NCI-H1048 (cell line): Measurements from ENCODE around the gene ABCB11.

Experiments
- DNase-seq: peaks from one replicate; lab custom pipeline; 2025; lab: John Stamatoyannopoulos, UW

The ABCB11 gene

DNA sequence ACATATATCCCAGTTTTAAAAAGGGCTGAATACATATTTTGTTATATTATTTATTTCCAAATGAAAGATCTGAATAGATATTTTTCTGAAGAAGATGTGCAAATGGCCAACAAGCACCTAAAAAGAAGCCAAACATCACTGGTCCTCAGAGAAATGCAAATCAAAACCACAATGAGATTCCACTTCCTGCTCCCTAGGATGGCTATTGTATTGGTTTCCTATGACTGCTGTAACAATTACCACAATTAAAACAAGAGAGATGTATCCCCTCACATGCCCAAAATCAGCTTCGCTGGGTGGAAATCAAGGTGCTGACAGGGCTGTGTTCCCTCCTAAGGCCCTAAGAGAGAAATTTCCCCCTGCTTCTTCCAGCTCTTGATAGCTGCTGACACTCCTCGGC, 23.2 kb downstream of the ABCB11 start:
- no peak for DNase-seq

DNA sequence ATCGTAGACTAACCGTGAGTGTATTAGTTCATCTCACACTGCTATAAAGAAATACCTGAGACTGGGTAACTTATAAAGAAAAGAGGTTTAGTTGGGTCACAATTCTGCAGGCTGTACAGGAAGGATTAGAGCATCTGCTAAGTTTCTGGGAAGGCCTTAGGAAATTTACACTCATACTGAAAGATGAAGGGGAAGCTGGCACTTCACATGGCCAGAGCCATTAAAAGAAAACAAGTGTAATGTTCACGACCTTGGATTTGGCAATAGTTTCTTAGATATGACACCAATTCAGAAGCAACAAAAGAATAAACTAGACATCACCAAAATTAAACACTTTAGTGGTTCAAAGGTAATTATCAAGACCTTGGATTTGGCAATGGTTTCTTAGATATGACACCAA, 23.8 kb downstream of the ABCB11 start:
- DNase-seq: no peak

DNA sequence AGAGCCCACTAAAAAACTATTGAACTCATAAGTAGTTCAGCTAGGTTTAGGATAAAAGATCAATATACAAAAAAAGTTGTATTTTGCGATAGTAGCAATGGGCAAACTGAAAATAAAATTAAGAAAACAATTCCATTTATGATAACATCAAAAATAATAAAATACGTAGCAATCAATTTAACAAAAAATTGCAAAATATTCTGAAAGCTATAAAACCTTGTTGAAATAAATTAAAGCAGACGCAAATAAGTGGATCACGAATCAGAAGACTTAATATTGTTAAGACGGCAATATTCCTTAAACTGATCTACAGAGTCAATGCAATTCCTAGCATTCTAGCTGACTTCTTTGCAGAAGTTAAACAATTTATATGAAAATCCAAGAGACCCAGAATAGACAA, 24.5 kb downstream of the ABCB11 start:
- no peak for DNase-seq

DNA sequence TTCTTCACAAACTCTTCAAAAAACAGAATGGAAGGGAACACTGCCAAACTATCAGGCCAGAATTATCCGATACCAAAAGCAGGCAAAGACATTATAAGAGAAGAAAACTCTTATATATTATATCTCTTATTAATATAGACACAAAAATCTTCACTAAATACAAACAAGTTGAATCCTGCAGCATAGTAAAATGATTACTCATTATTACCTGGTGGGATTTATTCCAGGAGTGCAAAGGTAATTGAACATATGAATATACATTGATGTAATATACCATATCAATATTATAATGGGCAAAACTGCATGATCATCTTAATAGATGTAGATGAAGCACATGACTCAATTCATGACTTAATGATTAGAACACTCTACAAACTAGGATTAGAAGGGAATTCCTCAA, 25.1 kb downstream of the ABCB11 start:
- DNase-seq: no peak

DNA sequence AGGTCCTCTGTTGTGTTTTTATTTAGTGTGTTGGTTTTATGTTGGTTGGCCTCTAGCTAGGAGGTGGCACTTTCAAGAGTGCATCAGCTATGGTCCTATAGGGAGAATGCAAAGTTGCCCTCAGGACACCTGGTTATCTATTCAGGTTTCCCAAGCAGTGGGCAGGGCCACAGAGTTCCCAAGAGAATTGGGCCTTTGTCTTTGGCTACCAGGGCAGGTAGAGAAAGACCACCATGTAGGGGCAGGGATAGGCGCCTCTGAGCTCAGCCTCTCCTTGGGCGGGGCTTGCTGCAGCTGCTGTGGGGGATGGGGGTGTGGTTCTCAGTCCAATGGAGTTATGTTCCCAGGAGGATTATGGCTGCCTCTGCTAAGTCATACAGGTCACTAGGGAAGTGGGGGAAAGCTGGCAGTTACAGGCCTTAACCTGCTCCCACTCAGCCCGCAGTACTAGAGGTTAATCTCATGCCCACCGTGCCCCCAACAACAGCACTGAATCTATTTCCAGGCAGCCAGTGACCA, 26.0 kb downstream of the ABCB11 start:
- DNase-seq: no peak

DNA sequence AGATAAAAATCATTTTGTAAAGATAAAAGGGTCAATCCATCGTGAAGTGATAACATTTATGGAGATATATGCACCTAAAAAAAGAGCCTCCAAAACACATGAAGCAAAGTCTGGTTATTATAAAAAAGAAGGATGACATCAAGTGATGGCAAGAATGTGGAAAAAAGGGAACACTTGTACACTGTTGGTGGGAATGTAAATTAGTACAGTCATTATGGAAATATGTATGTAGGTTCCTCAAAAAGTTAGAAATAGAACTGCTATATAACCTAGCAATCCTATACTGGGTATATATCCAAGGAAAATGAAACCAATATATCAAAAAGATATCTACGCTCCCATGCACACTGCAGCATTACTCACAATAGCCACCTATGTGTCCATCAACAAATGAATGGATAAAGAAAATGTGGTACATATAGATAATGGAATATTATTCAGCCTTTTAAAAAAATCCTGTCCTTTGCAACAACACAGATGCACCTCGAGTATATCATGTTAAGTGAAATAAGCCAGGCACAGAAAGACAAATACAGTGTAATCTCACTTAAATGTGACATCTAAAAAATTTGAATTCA, 28.9 kb downstream of the ABCB11 start:
- no peak for DNase-seq

DNA sequence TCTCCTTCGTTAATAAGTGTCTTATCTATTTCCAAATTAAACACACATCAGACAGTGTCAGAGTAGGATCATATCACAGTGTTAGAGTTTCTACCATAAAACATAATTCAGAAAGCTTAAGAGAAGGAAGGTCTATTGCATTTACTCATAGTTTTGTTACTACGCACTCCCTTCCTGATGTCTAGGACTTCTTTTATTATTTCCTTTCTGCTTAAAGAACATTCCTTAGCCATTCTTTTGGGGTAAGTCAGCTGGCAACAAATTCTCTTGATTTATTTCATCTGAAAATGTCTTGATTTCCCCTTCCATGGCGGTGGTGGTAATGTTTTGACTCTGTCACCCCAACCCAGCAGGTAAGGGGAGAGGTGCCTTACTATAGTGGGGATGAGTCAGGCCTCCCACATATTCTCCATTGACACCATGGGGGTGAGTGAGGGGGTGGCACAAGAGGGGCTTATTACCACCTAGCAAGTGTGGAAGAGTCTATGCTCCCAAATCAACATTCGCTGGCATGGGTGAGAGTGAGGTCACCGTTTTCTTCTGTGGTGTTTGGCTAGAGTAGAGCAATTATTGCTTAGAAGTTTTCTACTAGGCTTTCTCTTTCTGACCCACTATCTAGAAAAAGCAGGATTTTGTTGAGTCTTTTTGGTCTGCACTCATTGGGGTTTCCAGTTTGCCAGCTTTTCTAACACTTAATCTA, 29.9 kb downstream of the ABCB11 start:
- no peak for DNase-seq

DNA sequence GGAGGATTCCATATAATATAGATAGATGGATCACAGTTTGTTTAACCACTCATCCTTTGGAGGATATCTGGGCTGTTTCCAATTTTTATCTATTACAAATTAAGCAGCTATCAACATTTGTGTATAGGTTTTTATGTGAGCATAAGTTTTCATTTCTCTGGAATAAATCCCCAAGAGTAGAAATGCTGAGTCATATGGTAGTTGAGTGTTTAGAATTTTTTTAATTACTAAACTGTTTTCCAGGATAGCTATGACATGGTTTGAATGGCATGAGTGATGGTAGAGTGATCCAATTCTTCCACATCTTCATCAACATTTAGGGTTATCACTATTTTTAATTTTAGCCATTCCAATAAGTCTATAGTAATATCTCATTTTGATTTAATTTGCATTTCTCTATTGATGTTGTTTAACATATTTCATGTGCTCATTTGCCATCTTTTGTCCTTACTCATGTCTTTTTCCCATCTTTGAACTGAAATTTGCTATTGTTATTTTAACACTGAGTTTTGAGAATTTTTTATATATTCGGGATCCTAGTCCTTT, 31.4 kb downstream of the ABCB11 start:
- no peak for DNase-seq

DNA sequence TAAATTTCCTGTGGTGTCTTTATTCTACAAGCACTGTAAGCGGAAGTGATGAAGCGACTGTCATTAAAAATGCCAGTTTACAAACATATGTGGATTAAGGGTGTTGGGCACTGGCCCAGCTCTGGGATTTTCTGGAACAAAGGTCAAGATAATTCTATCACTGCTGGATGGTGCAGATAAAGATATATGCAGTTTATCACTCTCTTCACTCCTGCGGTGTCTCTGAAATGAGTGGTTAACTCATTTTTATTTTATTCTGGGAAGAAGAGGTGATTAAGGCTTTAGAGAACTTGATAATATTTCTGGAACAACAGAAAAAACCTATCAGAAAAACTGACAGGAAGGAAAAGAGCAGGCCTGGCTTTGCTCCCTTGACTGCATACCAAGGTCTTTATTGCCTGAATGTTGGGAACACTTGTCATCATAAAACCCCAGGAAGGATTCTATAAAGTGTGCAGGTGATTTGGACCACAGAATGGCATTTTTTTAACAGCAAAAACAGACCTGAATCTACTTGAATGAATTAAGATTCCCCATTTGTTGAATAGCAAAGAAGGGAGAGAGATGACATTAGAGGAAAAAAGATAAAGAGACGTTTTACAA, 32.4 kb downstream of the ABCB11 start:
- DNase-seq: no peak

DNA sequence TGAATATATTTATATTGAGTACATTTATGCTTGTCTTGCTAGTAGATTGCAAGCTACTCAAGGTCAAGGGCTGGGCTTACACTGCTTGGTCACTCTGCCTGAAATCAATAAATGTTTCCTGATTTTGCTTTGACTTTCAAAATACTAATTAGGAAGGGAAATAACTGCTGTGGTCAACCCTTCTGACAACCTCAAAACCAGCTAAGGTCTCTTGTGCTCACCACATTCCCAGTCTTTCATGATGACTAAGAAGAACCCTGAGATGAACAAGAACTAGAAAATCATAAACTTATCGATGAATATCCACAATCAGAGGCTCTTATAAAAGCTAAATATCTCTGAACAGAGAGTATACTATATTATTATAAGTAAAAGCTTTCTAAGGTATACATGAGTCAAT, 33.3 kb downstream of the ABCB11 start:
- no peak for DNase-seq

DNA sequence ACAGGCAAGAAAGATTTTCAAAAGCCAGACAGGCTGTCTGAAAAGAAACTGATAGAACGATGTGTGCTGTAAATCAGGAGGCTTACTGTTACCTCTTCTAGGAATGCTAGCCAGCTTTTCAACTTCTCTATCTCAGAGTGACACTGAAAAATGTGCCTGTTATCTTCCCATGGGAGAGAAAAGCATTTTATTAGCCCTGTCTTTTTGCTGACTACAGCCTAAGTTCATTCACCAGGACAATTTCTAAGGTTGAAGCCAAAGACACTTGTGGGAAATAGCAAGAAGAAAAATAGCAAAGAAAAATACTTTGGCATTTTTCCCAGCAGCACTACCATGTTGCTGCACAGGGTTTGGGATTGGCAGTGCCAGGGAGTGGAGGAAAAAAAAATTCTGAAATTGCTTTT, 34.0 kb downstream of the ABCB11 start:
- no peak for DNase-seq

DNA sequence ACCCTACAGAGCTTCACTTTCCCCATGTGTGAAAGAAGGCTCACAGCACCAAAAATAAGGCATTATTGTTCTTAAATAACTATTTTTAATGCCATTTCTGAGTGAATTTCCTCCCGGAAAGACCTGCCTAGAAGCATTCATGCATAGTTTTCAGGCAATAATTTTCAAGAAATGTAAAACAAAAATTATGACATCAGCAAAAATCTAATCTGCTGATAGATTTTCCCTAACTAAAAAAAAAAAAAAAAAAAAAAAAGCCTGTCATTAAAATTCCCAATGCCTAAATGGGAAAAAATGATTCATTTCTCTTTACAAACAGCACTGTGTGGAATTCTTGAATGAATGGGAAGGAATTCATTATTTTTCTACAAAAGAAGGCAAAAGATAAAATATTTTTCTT, 35.4 kb downstream of the ABCB11 start:
- no peak for DNase-seq

DNA sequence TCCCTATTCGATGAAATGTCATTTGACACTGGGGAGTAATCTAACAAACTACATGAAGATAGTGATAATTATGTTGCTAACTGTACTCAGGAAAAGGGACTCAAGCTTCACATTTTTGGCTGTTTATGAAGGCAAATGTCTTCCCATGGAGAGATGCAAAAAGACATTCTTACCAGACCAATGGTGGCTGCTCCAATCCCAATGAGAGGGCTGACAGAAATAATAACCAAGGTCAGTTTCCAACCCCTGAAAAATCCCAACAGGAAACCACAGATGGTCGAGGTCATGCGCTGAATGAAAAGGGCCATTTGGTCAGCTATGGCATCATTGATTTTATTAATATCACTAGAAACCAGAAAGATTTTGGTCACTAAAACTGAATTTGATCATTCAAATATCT, 37.6 kb downstream of the ABCB11 start:
- DNase-seq: no peak

DNA sequence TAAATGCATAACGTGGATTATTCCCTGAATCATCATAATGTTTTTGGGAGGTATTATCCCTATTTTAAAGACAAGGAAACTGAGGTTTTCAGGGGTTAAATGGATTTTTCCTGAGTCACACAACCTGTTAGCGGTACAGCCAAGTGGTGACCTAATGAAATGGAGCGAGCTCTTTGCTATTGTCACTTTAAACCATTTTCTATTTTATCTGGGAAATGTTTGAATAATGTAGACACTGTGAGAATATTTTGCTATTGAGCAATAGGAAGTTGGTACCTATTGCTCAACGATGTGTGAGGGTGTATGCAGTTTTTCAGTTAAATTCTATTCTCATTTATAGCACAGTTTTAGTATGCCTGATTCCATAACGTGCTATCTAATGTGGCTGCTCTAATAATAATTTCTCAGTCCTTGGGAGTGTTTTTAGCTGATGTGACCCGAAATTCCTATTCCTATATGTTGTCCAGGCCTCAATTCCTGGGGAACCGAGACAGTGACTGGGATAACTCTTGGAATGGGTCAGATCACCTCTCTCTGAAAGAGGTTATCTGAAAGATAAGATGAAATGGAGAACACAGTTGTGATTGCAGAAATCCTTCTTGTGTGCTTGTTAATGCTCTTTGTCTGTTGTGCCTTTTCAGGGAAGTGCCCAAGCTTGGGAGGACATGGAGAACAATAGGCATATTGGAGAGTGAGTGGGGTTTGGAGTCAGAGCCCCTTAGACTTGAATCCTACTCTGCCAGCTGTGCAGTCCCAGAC, 38.4 kb downstream of the ABCB11 start:
- no peak for DNase-seq

DNA sequence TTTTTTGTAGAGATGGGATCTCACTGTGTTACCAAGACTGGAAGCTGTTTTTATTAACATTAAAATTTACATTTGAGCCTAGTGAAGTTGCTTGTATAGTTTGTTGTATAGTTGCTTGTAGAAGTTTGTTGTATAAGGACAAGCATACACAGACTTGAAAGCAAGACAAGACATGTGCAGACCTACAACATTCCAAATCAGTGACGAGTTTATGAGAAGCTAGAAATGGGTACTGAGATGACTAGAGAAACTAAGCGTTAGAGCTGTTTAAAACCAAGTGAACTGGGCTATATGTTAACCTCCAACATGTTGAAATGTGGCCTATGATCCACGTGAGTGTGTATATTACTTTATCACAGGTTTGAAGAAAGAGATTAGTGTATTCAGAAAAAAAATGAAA, 39.1 kb downstream of the ABCB11 start:
- DNase-seq: no peak

DNA sequence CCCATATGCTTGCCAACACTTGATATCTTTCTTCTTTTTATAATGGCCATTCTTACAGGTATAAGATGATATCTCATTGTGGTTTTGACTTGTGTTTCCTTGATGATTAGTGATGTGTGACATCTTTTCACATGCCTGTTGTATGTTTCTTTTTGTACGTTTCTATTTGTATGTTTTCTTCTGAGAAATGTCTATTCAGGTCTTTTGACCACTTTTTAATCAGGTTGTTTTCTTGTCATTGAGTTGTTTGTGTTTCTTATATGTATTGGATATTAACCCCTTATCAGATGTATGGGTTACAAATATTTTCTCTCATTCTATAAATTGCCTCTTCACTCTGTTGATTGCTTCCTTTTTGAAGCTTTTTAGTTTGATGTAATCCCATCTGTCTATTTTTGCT, 42.4 kb downstream of the ABCB11 start:
- DNase-seq: no peak

DNA sequence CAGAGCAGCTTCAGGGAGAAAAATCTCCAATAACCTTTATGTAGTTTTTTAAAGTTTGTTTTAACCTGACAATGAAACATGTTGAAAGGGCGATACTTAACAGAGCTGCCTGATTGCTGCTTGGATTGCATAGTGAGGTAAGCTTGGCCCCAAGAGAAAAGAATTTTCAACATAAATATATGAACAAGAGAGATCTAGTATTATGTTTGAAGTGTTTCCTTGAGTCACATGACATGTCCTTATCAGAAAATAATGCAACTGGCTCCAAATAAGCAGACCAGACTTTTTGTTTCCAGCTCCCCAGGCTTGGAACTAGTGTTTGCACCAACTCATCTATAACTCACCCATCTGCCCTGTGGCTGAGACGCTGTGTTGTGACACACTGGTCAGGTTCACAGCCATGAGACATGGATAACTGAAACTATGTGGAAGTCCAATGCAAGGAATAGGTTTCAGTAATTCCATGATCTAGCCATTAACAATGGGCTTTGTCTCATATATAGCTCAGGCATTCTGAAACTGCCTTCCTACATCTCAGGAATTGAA, 44.7 kb downstream of the ABCB11 start:
- DNase-seq: no peak

DNA sequence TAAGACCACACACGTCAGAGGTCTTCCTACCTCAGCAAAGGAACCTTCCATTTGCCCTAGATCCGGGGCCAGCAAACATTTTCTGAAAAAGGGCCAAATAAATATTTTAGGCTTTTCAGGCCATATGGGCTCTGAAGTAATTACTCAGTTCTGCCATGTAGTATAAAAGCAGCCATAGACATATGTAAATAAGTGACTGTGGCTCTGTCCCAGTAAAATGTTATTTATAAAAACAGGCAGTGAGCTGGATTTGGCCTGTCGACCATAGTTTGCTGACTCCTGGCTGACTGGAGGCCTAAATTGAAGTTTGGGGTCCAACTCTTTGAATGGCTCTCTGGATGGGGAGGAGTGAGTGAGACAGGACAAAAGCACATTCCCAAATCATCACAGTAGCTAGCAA, 49.5 kb downstream of the ABCB11 start:
- no peak for DNase-seq

DNA sequence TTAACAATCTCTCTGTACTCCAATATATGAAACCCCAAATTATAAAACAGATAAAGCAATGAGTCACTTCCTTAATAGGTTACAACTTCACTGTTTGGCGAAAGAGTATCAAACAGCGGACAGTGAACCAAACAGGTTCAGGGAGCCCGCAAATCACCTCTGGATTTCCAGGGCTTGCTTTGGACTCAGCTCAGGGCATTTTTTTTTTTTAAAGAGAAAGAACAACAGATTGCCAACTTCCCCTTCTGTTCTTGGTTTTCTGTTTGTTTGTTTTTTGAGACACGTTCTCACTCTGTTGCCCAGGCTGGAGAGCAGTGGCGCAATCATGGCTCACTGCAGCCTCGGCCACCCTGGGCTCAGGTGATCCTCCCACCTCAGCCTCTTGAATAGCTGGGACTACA, 52.7 kb downstream of the ABCB11 start:
- no peak for DNase-seq

DNA sequence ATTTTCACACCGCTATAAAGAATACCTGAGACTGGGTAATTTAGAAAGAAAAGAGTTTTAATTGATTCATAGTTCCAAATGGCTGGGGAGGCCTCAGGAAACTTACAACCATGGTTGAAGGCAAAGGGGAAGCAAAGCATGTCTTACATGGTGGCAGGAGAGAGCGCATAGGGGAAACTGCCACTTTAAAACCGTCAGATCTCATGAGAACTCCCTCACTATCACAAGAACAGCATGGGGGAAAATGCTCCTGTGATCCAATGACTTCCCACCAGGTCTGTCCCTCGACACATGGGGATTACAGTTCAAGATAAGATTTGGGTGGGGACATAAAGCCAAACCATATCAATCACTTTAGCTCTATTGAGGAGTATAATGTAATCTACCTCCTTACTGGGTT, 53.5 kb downstream of the ABCB11 start:
- no peak for DNase-seq

DNA sequence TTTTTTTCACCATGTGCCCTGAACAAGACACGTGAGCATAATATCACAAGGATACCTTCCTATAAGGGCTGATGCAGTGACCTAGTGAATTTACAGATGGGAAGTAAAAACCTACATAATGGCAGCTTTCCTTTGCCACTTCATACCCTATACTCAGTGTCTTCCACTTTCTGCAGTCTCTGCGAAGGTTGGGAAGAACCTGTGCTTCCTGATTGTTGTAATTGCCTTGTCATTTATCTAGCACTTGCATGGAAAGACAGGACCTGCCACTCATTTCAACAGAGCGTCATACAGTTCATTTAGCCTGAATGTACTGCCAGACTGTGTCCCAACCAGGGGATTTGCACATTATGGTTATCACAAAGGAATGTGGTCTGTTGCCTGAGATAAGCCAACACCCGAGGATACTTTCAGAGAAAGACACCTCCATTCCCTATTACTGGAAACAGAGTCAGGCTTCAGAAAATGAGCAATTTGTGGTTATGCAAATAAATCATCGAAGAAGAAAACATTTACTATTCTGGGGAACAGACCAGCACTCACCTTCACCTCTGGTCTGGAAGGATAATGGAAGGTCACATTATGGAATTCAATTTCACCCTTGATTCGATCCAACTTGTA, 55.0 kb downstream of the ABCB11 start:
- no peak for DNase-seq

DNA sequence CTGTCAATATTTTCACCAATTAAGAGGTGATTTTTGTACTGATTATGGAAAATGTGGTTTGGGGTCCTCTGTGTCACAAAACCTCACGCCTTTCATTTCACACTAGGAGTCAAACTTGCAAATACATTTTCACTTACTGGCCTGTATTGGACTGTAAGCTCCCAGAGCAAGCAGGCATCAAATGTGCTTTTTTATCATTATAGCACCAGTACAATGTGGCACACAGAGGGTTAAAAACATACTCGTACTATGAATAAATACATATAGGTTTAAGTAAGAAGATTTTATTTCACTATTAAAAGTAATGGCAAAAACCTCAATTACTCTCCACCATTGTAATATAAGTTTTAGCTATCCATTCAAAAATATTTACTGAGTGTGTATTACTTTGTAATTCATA, 56.7 kb downstream of the ABCB11 start:
- no peak for DNase-seq
